Measurements from ENCODE around the gene SLC39A11.

DNA sequence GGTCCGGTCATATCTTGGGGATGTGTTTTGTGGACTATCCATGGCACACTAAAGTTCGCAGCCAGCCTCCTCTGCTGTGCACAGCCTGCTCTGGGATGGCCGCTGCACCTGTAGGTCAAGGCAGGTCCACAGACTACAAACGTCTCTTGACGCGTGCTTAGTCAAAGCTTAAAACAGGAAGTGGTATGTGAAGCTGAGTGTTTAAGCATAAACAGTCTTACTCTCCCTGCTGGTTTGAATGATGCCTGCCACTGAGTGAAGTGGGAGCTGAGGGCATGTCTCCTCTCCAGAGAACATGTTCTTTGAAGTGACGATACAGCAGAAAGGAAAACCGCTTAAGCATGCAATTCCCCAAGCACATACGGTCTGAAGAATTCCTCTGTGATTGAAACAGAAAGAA lies 365.6 kb downstream of the SLC39A11 start:
- TF ChIP-seq POLR2A (IDR thresholded peaks at IDR 0.05), result no peak
- TF ChIP-seq, protein P1, sequence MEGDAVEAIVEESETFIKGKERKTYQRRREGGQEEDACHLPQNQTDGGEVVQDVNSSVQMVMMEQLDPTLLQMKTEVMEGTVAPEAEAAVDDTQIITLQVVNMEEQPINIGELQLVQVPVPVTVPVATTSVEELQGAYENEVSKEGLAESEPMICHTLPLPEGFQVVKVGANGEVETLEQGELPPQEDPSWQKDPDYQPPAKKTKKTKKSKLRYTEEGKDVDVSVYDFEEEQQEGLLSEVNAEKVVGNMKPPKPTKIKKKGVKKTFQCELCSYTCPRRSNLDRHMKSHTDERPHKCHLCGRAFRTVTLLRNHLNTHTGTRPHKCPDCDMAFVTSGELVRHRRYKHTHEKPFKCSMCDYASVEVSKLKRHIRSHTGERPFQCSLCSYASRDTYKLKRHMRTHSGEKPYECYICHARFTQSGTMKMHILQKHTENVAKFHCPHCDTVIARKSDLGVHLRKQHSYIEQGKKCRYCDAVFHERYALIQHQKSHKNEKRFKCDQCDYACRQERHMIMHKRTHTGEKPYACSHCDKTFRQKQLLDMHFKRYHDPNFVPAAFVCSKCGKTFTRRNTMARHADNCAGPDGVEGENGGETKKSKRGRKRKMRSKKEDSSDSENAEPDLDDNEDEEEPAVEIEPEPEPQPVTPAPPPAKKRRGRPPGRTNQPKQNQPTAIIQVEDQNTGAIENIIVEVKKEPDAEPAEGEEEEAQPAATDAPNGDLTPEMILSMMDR (IDR thresholded peaks at IDR 0.05), result no peak

Measured in esophagus squamous epithelium (tissue), 4 donors.